Ishikawa (cell line): Measurements from ENCODE around the gene DMC1.

ENCODE experiments used
- CEBPB ChIP-seq: IDR thresholded peaks from 2 replicates; pipeline ENCODE4 v1.6.1; 2012
- EP300 ChIP-seq: IDR thresholded peaks from 2 replicates; pipeline ENCODE4 v1.6.1; 2012; ENCODE audit warnings: borderline replicate concordance
- FOXM1 ChIP-seq: IDR thresholded peaks from 2 replicates; pipeline ENCODE4 v1.6.1; 2012; ENCODE audit warnings: low read depth, borderline replicate concordance
- MAX ChIP-seq: IDR thresholded peaks from 2 replicates; pipeline ENCODE4 v1.6.1; 2012
- NFIC ChIP-seq: IDR thresholded peaks from 2 replicates; pipeline ENCODE4 v1.6.1; 2012
- RAD21 ChIP-seq: IDR thresholded peaks from 2 replicates; pipeline ENCODE4 v1.6.1; 2012; ENCODE audit warnings: low read depth
- TAF1 ChIP-seq: IDR thresholded peaks from 2 replicates; pipeline ENCODE4 v1.6.1; 2012; ENCODE audit warnings: low read depth, mild to moderate bottlenecking
- TEAD4 ChIP-seq: IDR thresholded peaks from 2 replicates; pipeline ENCODE4 v1.6.1; 2012
- YY1 ChIP-seq: IDR thresholded peaks from 2 replicates; pipeline ENCODE4 v1.6.1; 2012; ENCODE audit warnings: low read depth

GRCh38 chr22:38505541-38506117, 64.4 kb downstream of the DMC1 start:
- TF ChIP-seq EP300 (no peak), CEBPB (no peak), YY1 (no peak), RAD21 (no peak), TAF1 (no peak; the same call in 1 of the 2 replicates), FOXM1 (no peak), NFIC (peak; percentile 43; the same call in 1 of the 2 replicates), TEAD4 (no peak), MAX (peak; percentile 25; the same call in 1 of the 2 replicates)
